AG09319 (cell line): ENCODE measurements around the gene TMEM225B.
"Not testable (repeated sequence)": the region's sequence is repeated elsewhere in the genome, so short reads cannot be mapped to it uniquely, and the experiment has no call there.

Experiments
- DNase-seq: peaks from one replicate; pipeline ENCODE4 v3.0.0-alpha.2; 2010; ENCODE audit warnings: low read depth; ENCODE audit errors: extremely low read depth
- TF ChIP-seq, protein P1 (sequence below): IDR thresholded peaks from 2 replicates; pipeline ENCODE4 v1.5.1; 2011; ENCODE audit warnings: low read depth, mild to moderate bottlenecking, inconsistent platforms, low read length, moderate library complexity

Gene TMEM225B

DNA sequence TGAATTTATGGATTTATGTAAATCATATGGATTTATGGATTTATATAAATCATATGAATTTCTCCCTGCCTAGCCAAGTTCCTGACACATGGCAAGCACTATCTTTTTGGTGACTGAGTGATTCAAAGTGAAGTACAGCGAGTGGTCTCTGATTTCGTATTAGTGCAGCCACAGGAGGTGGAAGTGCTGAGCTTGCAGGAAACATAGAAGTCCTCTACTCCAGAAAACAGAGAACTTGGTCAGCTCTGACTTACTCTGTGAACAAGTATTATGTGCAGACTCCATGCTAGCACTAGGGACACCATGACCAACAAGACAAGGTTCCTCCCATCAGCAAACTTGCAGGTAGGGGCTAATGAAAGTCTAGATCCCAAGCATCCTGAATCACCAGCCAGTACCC is 53.2 kb downstream of the TMEM225B start:
- no peak for DNase-seq
- TF ChIP-seq, protein P1, sequence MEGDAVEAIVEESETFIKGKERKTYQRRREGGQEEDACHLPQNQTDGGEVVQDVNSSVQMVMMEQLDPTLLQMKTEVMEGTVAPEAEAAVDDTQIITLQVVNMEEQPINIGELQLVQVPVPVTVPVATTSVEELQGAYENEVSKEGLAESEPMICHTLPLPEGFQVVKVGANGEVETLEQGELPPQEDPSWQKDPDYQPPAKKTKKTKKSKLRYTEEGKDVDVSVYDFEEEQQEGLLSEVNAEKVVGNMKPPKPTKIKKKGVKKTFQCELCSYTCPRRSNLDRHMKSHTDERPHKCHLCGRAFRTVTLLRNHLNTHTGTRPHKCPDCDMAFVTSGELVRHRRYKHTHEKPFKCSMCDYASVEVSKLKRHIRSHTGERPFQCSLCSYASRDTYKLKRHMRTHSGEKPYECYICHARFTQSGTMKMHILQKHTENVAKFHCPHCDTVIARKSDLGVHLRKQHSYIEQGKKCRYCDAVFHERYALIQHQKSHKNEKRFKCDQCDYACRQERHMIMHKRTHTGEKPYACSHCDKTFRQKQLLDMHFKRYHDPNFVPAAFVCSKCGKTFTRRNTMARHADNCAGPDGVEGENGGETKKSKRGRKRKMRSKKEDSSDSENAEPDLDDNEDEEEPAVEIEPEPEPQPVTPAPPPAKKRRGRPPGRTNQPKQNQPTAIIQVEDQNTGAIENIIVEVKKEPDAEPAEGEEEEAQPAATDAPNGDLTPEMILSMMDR, result no peak

GRCh38 chr7:99652671-99653070 is 54.6 kb downstream of the TMEM225B start:
- DNase-seq, result no peak
- TF ChIP-seq, protein P1, result no peak

DNA sequence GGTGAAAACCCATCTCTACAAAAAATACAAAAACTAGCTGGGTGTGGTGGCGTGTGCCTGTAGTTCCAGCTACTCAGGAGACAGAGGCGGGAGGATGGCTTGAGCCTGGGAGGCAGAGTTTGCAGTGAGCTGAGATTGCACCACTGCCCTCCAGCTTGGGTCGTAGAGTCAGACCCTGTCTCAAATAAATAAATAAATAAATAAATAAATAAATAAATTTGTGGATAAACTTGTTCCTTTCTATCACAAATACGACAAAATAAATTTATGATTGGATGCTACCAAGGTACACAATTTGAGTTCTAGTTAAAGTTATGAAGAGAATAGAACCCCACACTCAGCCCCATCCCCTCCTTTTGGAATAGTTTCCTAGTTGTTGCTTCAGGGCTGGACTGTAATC is 55.2 kb downstream of the TMEM225B start:
- DNase-seq, result not testable (repeated sequence)

DNA sequence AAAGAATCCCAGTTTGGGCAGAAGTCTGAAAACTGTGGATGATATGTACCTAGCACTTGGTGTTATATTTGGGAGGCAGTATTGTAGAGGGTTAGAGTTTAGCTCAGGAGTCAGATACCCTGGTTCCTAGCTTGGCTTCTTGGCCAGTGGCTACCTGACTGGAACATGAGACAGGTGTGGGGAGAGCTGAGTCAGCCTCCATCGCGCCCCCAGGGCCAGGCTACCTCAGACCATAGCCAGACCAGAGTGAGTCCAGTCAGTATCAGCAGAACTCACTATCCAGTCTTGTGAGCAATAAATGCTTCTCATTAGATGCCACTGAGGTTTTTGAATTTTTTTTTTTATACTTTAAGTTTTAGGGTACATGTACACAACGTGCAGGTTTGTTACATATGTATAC is 55.7 kb downstream of the TMEM225B start:
- TF ChIP-seq, protein P1, result no peak
- DNase-seq, result no peak

GRCh38 chr7:99654626-99655025 is 56.6 kb downstream of the TMEM225B start:
- DNase-seq, result not testable (repeated sequence)

GRCh38 chr7:99657879-99658278 is 59.8 kb downstream of the TMEM225B start:
- not testable (repeated sequence) for DNase-seq
